NCI-H128 (cell line): ENCODE data around the gene SGSM1.

Experiments used
- DNase-seq: peaks from one replicate; lab custom pipeline; 2025; ENCODE audit not compliant: unreplicated experiment; lab: John Stamatoyannopoulos, UW

The SGSM1 gene

GRCh38 chr22:24948356-24949202, 142.6 kb downstream of the SGSM1 start:
- DNase-seq = no peak

GRCh38 chr22:24950272-24950902, 144.4 kb downstream of the SGSM1 start:
- no peak for DNase-seq

- DNase-seq = peak; percentile 20
Measured at GRCh38 chr22:24951942-24952836, 146.2 kb downstream of the SGSM1 start, which contains the start of gene KIAA1671. Gene KIAA1671 (plus strand): TSS chr22:24952716. CDS start chr22:25028000, 75,284 bp downstream.

GRCh38 chr22:24952837-24953383, 146.9 kb downstream of the SGSM1 start:
- peak; percentile 2 for DNase-seq

- no peak for DNase-seq
Measured at GRCh38 chr22:24953384-24954113, 147.5 kb downstream of the SGSM1 start.

GRCh38 chr22:24954114-24954463, 148.1 kb downstream of the SGSM1 start:
- no peak for DNase-seq

GRCh38 chr22:24954856-24955255, 148.8 kb downstream of the SGSM1 start:
- DNase-seq = no peak

- no peak for DNase-seq
Measured at GRCh38 chr22:24957043-24957442, 151.0 kb downstream of the SGSM1 start.

GRCh38 chr22:24961217-24961844, 155.3 kb downstream of the SGSM1 start:
- no peak for DNase-seq

GRCh38 chr22:24962094-24962493, 156.1 kb downstream of the SGSM1 start:
- no peak for DNase-seq

GRCh38 chr22:24962835-24963234, 156.8 kb downstream of the SGSM1 start:
- no peak for DNase-seq

- DNase-seq = no peak
Measured at GRCh38 chr22:24964441-24964840, 158.4 kb downstream of the SGSM1 start.

- no peak for DNase-seq
Measured at GRCh38 chr22:24965822-24966626, 160.0 kb downstream of the SGSM1 start.

- no peak for DNase-seq
Measured at GRCh38 chr22:24968066-24968561, 162.1 kb downstream of the SGSM1 start.

GRCh38 chr22:24969560-24970301, 163.7 kb downstream of the SGSM1 start:
- DNase-seq = no peak

GRCh38 chr22:24972369-24972768, 166.4 kb downstream of the SGSM1 start:
- no peak for DNase-seq

- no peak for DNase-seq
Measured at GRCh38 chr22:24973872-24974271, 167.9 kb downstream of the SGSM1 start.

GRCh38 chr22:24975125-24975640, 169.2 kb downstream of the SGSM1 start:
- no peak for DNase-seq
